HG03103 (cell line): Measurements from ENCODE around the gene ZCCHC7.
"Not testable (repeated sequence)": the region's sequence is repeated elsewhere in the genome, so short reads cannot be mapped to it uniquely, and the experiment has no call there.

Experiments
- ATAC-seq: cut with Tn5 transposase; IDR thresholded peaks from one replicate; pipeline ENCODE4 v1.9.1; 2021; ENCODE audit warnings: low read depth; ENCODE audit not compliant: unreplicated experiment

ZCCHC7 gene

GRCh38 chr9:37386988-37387387, 266.6 kb downstream of the ZCCHC7 start:
- ATAC-seq = no peak

GRCh38 chr9:37390759-37391158, 270.4 kb downstream of the ZCCHC7 start:
- peak; percentile 75 for ATAC-seq

- ATAC-seq = no peak
These were observed 271.9 kb downstream of the ZCCHC7 start for GRCh38 chr9:37392272-37392671.

- no peak for ATAC-seq
These were observed 274.9 kb downstream of the ZCCHC7 start for GRCh38 chr9:37395229-37395628.

GRCh38 chr9:37395663-37396062, 275.3 kb downstream of the ZCCHC7 start:
- ATAC-seq = no peak

- not testable (repeated sequence) for ATAC-seq
These were observed 277.6 kb downstream of the ZCCHC7 start for GRCh38 chr9:37397948-37398347.

- ATAC-seq = no peak
These were observed 278.2 kb downstream of the ZCCHC7 start for GRCh38 chr9:37398464-37399025.

GRCh38 chr9:37399336-37399735, 279.0 kb downstream of the ZCCHC7 start:
- ATAC-seq = no peak

- no peak for ATAC-seq
These were observed 284.2 kb downstream of the ZCCHC7 start for GRCh38 chr9:37404590-37404989.

- ATAC-seq = no peak
These were observed 285.0 kb downstream of the ZCCHC7 start for GRCh38 chr9:37405350-37405749.

- no peak for ATAC-seq
These were observed 285.5 kb downstream of the ZCCHC7 start for GRCh38 chr9:37405764-37406380.

GRCh38 chr9:37406603-37407401, 286.4 kb downstream of the ZCCHC7 start:
- no peak for ATAC-seq

GRCh38 chr9:37407468-37407867, 287.1 kb downstream of the ZCCHC7 start:
- ATAC-seq = no peak
